Neural progenitor cell (in vitro differentiated cells): ENCODE results near the gene LRP1B. TPM values are rescaled to one million over a fixed set of nuclear protein-coding genes. Genes with fewer than 3 reads are reported as not detected.

Experiments
- DNase-seq: peaks from one replicate; pipeline ENCODE4 v3.0.0-alpha.2; 2016; ENCODE audit warnings: low spot score
- H2AFZ ChIP-seq: fragments of 200-600 bp; sonication (generic); replicated peaks from 2 replicates; pipeline ENCODE4 v1.6.1; 2016; ENCODE audit warnings: antibody characterized with exemption
- H3F3A ChIP-seq: fragments of 200-600 bp; sonication (generic); 2 replicates; pipeline ENCODE4 v1.6.1; 2016; ENCODE audit warnings: antibody characterized with exemption, low read depth
- H3K27ac ChIP-seq: fragments of 200-600 bp; sonication (generic); 2 replicates; pipeline ENCODE4 v1.5.1; 2016; ENCODE audit warnings: mild to moderate bottlenecking
- H3K27me3 ChIP-seq: fragments of 200-600 bp; sonication (generic); 2 replicates; pipeline ENCODE4 v1.6.1; 2016; ENCODE audit warnings: mild to moderate bottlenecking, moderate library complexity
- H3K36me3 ChIP-seq: fragments of 200-600 bp; sonication (generic); 2 replicates; pipeline ENCODE4 v1.5.1; 2016
- H3K4me1 ChIP-seq: fragments of 200-600 bp; sonication (generic); 2 replicates; pipeline ENCODE4 v1.6.1; 2016; ENCODE audit warnings: mixed run types
- H3K4me2 ChIP-seq: fragments of 200-600 bp; sonication (generic); 2 replicates; pipeline ENCODE4 v1.6.1; 2016
- H3K4me3 ChIP-seq: fragments of 200-600 bp; sonication (generic); 2 replicates; pipeline ENCODE4 v1.5.1; 2016
- H3K79me2 ChIP-seq: fragments of 200-600 bp; sonication (generic); 2 replicates; pipeline ENCODE4 v1.6.1; 2016; ENCODE audit warnings: low read depth
- H3K9ac ChIP-seq: fragments of 200-600 bp; sonication (generic); 2 replicates; pipeline ENCODE4 v1.6.1; 2016
- H3K9me3 ChIP-seq: fragments of 200-600 bp; sonication (generic); 2 replicates; pipeline ENCODE4 v1.5.1; 2016; ENCODE audit warnings: low read depth
- H4K20me1 ChIP-seq: fragments of 200-600 bp; sonication (generic); 2 replicates; pipeline ENCODE4 v1.6.1; 2016; ENCODE audit warnings: low read depth
- H3K27ac Mint-ChIP-seq: 3 replicates; pipeline ENCODE4 v1.8.0; 2021; ENCODE audit warnings: mixed read lengths
- H3K27me3 Mint-ChIP-seq: 2 replicates; pipeline ENCODE4 v1.8.0; 2022; ENCODE audit warnings: low read depth, mild to moderate bottlenecking, inconsistent platforms, moderate library complexity, mixed read lengths; ENCODE audit not compliant: insufficient read depth
- H3K36me3 Mint-ChIP-seq: 3 replicates; pipeline ENCODE4 v1.8.0; 2021; ENCODE audit warnings: mixed read lengths
- H3K4me1 Mint-ChIP-seq: 3 replicates; pipeline ENCODE4 v1.8.0; 2021; ENCODE audit warnings: mixed read lengths
- H3K4me3 Mint-ChIP-seq: 3 replicates; pipeline ENCODE4 v1.8.0; 2021; ENCODE audit warnings: mild to moderate bottlenecking, moderate library complexity, mixed read lengths
- H3K9me3 Mint-ChIP-seq: 3 replicates; pipeline ENCODE4 v1.8.0; 2020; ENCODE audit warnings: mixed read lengths
- EZH2 ChIP-seq: fragments of 200-600 bp; sonication (generic); IDR thresholded peaks from 2 replicates; pipeline ENCODE4 v1.6.1; 2017; ENCODE audit warnings: antibody characterized with exemption, mild to moderate bottlenecking, moderate library complexity
- EZH2phosphoT487 ChIP-seq: fragments of 200-600 bp; sonication (generic); IDR thresholded peaks from 2 replicates; pipeline ENCODE4 v1.6.1; 2017; ENCODE audit warnings: antibody characterized with exemption
- total RNA-seq: library from RNA; depleted of rRNA; stranded (reverse); fragments of >200 nt; gene quantifications from 2 replicates; pipeline ENCODE4 v1.2.3, GENCODE V29; 2015; ENCODE audit warnings: low replicate concordance
- TF ChIP-seq, protein P1 (sequence below): fragments of 200-600 bp; sonication (generic); IDR thresholded peaks from 2 replicates; pipeline ENCODE4 v1.5.1; 2017; ENCODE audit warnings: antibody characterized with exemption, mild to moderate bottlenecking

LRP1B gene
- total RNA-seq, 1 donor from 2014 or later = not detected

DNA sequence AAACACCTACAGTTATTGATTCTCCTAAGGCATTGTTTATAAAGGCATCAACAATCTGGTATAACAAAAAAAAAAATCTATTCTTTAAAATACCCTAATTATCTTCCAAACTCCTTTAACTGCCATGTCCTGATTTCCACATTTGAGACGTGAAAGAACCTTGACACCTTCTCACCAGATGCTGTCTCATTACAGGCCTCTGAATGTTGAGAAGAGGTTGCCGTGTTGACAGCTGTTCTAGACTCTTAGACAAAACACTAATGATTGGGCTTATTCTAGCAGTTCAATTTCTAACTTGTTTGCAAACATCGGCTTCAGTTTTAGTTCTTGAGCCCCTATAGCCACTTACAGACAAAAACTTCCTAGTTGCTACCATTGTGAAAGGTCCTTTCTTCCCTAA, 988.8 kb downstream of the LRP1B start:
- Histone ChIP-seq H3F3A (no peaks in the 10 kb centered on the region), H3K36me3 (no peaks in the 10 kb centered on the region), H3K9me3 (no peaks in the 10 kb centered on the region), H3K9ac (no peak overlapping the region), H3K4me1 (no peaks in the 10 kb centered on the region), H4K20me1 (no peaks in the 10 kb centered on the region), H2AFZ (no peak overlapping the region), H3K27me3 (no peaks in the 10 kb centered on the region), H3K27ac (no peak overlapping the region), H3K79me2 (no peaks in the 10 kb centered on the region), H3K4me2 (no peak overlapping the region), H3K4me3 (no peak overlapping the region)
- H3K27ac Mint-ChIP-seq = no peak overlapping the region
- TF ChIP-seq EZH2 = no peak
- TF ChIP-seq, protein P1, sequence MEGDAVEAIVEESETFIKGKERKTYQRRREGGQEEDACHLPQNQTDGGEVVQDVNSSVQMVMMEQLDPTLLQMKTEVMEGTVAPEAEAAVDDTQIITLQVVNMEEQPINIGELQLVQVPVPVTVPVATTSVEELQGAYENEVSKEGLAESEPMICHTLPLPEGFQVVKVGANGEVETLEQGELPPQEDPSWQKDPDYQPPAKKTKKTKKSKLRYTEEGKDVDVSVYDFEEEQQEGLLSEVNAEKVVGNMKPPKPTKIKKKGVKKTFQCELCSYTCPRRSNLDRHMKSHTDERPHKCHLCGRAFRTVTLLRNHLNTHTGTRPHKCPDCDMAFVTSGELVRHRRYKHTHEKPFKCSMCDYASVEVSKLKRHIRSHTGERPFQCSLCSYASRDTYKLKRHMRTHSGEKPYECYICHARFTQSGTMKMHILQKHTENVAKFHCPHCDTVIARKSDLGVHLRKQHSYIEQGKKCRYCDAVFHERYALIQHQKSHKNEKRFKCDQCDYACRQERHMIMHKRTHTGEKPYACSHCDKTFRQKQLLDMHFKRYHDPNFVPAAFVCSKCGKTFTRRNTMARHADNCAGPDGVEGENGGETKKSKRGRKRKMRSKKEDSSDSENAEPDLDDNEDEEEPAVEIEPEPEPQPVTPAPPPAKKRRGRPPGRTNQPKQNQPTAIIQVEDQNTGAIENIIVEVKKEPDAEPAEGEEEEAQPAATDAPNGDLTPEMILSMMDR = no peak
- TF ChIP-seq EZH2phosphoT487 = no peak
- H3K4me1 Mint-ChIP-seq = no peaks in the 10 kb centered on the region
- no peak overlapping the region for H3K4me3 Mint-ChIP-seq
- H3K27me3 Mint-ChIP-seq = no peaks in the 10 kb centered on the region
- no peaks in the 10 kb centered on the region for H3K9me3 Mint-ChIP-seq
- no peaks in the 10 kb centered on the region for H3K36me3 Mint-ChIP-seq
- no peak for DNase-seq

DNA sequence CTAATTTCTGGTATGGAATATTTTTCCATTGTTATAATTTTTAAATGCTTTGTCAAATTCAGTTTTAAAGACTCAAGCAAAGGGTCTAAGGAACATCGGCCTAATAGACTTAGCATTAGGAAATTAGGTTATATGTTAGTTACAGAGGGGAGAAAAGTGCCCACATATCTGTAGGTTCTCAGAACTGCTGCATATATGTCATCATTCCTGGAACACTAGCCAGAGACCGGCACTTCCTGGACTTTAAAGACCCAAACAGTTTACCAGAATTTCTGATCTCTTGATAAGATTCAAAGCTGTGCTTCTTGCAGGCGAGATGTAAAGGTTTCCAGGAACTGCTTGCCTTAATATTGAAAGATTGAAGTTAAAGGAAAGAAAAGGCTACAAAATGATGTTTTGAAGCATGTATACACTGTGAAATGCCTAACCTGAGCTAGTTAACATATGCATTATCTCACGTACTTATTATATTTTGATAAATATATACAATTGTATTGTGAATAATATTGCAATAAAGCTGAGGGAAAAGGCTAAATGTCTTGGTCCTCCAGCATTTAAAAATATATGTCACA, 993.6 kb downstream of the LRP1B start:
- Histone ChIP-seq H3K79me2 (no peaks in the 10 kb centered on the region), H3F3A (no peaks in the 10 kb centered on the region), H3K4me2 (no peak overlapping the region), H4K20me1 (no peaks in the 10 kb centered on the region), H3K27ac (no peak overlapping the region), H3K9me3 (no peaks in the 10 kb centered on the region), H3K4me3 (no peak overlapping the region), H3K36me3 (no peaks in the 10 kb centered on the region), H2AFZ (no peak overlapping the region), H3K27me3 (no peaks in the 10 kb centered on the region), H3K4me1 (no peaks in the 10 kb centered on the region), H3K9ac (no peak overlapping the region)
- no peaks in the 10 kb centered on the region for H3K27me3 Mint-ChIP-seq
- no peak overlapping the region for H3K4me3 Mint-ChIP-seq
- H3K9me3 Mint-ChIP-seq = no peaks in the 10 kb centered on the region
- TF ChIP-seq EZH2phosphoT487 (no peak), EZH2 (no peak)
- TF ChIP-seq, protein P1 = no peak
- H3K4me1 Mint-ChIP-seq = no peaks in the 10 kb centered on the region
- no peaks in the 10 kb centered on the region for H3K36me3 Mint-ChIP-seq
- no peak overlapping the region for H3K27ac Mint-ChIP-seq
- DNase-seq = no peak

DNA sequence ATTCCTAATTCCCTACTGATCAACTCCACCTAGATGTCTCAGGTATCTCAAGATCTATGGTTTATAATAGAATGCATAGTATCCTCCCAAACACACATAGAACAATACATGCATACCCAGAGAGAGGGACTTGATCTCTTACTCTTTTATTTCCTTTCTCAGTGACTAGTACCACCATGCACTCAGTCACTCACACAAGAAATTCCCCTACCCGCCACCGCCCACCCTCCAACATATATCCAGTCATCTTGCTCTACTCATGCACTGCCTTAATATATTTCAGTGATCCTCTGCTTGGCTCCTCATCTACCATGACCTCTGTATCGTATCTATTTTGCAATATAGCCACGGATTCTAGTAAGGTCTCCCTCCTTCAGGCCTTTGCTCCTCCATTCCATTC, 996.9 kb downstream of the LRP1B start:
- H3K4me1 Mint-ChIP-seq = no peaks in the 10 kb centered on the region
- no peaks in the 10 kb centered on the region for H3K36me3 Mint-ChIP-seq
- no peak overlapping the region for H3K9ac ChIP-seq
- H3K4me3 ChIP-seq = no peak overlapping the region
- H3K79me2 ChIP-seq = no peaks in the 10 kb centered on the region
- no peak overlapping the region for H3K4me3 Mint-ChIP-seq
- no peaks in the 10 kb centered on the region for H3K36me3 ChIP-seq
- no peaks in the 10 kb centered on the region for H3K27me3 Mint-ChIP-seq
- TF ChIP-seq EZH2 (no peak), EZH2phosphoT487 (no peak)
- TF ChIP-seq, protein P1 = no peak
- no peaks in the 10 kb centered on the region for H3F3A ChIP-seq
- no peak for DNase-seq
- H3K27ac Mint-ChIP-seq = no peak overlapping the region
- no peak overlapping the region for H2AFZ ChIP-seq
- no peaks in the 10 kb centered on the region for H3K4me1 ChIP-seq
- no peak overlapping the region for H3K27ac ChIP-seq
- no peaks in the 10 kb centered on the region for H4K20me1 ChIP-seq
- H3K4me2 ChIP-seq = no peak overlapping the region
- H3K9me3 ChIP-seq = no peaks in the 10 kb centered on the region
- H3K27me3 ChIP-seq = no peaks in the 10 kb centered on the region
- no peaks in the 10 kb centered on the region for H3K9me3 Mint-ChIP-seq
